Loucy (cell line): ENCODE data around the gene LRRK1.

Experiments
- H2AFZ ChIP-seq: fragments of 200-600 bp; sonication (generic); 2 replicates; pipeline ENCODE4 v1.6.0; 2016; ENCODE audit warnings: antibody characterized with exemption, mild to moderate bottlenecking, low read length, moderate library complexity
- H3F3A ChIP-seq: fragments of 200-600 bp; 2 replicates; pipeline ENCODE4 v1.6.0; 2016; ENCODE audit warnings: antibody characterized with exemption, low read depth, mild to moderate bottlenecking
- H3K27me3 ChIP-seq: fragments of 200-600 bp; sonication (generic); 2 replicates; pipeline ENCODE4 v1.6.1; 2014; ENCODE audit warnings: low read length, mild to moderate bottlenecking; ENCODE audit not compliant: insufficient read depth, poor library complexity, severe bottlenecking
- H3K36me3 ChIP-seq: fragments of 200-600 bp; sonication (generic); 2 replicates; pipeline ENCODE4 v1.6.1; 2016; ENCODE audit warnings: low read length; ENCODE audit not compliant: insufficient read depth
- H3K4me1 ChIP-seq: fragments of 200-600 bp; sonication (generic); 2 replicates; pipeline ENCODE4 v1.5.1; 2014; ENCODE audit warnings: low read length, mild to moderate bottlenecking; ENCODE audit not compliant: insufficient read depth, poor library complexity, severe bottlenecking
- H3K4me2 ChIP-seq: fragments of 200-600 bp; sonication (generic); 2 replicates; pipeline ENCODE4 v1.6.0; 2014; ENCODE audit warnings: antibody characterized with exemption, low read length, low read depth, mild to moderate bottlenecking; ENCODE audit not compliant: poor library complexity, severe bottlenecking
- H3K4me3 ChIP-seq: fragments of 200-600 bp; sonication (generic); 2 replicates; pipeline ENCODE4 v1.5.1; 2014; ENCODE audit warnings: low read length, mild to moderate bottlenecking, mixed read lengths; ENCODE audit not compliant: poor library complexity, severe bottlenecking
- H3K79me2 ChIP-seq: fragments of 200-600 bp; sonication (generic); 2 replicates; pipeline ENCODE4 v1.6.1; 2014; ENCODE audit warnings: low read length; ENCODE audit not compliant: insufficient read depth
- H3K9ac ChIP-seq: fragments of 200-600 bp; sonication (generic); 2 replicates; pipeline ENCODE4 v1.6.0; 2014; ENCODE audit warnings: mild to moderate bottlenecking, low read depth, low read length, moderate library complexity; ENCODE audit not compliant: poor library complexity, severe bottlenecking
- H3K9me2 ChIP-seq: fragments of 200-600 bp; sonication (generic); replicated peaks from 2 replicates; pipeline ENCODE4 v1.6.1; 2016; ENCODE audit warnings: low read depth, low read length, mixed read lengths
- H3K9me3 ChIP-seq: fragments of 200-600 bp; sonication (generic); 2 replicates; pipeline ENCODE4 v1.6.1; 2014; ENCODE audit warnings: mild to moderate bottlenecking, antibody characterized with exemption, low read length, low read depth; ENCODE audit not compliant: insufficient read depth
- H4K20me1 ChIP-seq: fragments of 200-600 bp; sonication (generic); 2 replicates; pipeline ENCODE4 v1.6.0; 2014; ENCODE audit warnings: antibody characterized with exemption, low read length, mild to moderate bottlenecking; ENCODE audit not compliant: insufficient read depth, poor library complexity, severe bottlenecking
- EZH2phosphoT487 ChIP-seq: fragments of 200-600 bp; IDR thresholded peaks from 2 replicates; pipeline ENCODE4 v1.6.1; 2018; ENCODE audit warnings: antibody characterized with exemption, mild to moderate bottlenecking, moderate library complexity, borderline replicate concordance
- TF ChIP-seq, protein P1 (sequence below): fragments of 200-600 bp; sonication (generic); conservative IDR thresholded peaks from 2 replicates; pipeline ENCODE4 v1.5.1; 2014; ENCODE audit warnings: mild to moderate bottlenecking, antibody characterized with exemption, low read length

LRRK1 gene

DNA sequence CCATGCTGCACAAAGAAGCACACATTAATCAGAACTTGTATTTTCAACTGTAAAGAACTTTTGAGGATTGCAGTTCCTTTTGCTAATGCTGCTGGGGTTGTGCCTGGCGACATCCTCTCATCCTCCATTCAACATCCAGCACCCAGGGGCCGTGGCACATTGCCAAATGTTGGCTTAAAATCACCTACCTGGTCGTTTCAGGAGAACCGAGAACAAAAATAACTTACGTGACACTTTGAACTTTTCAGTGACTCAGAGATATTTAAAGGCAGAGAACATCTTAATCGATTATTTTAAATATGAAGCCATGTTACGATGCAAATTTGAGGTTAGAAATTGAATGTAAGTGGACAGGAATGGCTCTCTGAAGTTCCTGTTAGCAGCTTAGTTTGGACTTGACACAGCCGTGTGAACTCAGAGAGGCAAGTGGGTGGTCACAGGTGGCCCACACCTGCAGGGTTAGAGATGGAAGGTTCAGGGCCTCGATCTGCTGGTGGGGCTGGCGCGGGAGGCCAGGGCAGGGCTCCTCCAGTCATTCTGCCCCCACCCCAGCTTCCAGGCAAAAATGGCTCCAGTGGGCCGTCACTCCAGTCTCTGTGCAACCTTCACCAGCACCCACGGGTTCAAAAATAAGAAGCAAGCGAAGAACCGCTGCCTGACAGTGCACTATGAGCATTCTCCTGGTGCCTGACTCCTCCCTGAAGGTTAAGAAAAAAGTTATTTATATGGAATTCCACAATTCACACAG is 12.2 kb downstream of the LRRK1 start:
- Histone ChIP-seq H3K4me3 (no peak overlapping the region), H3K79me2 (no peaks in the 10 kb centered on the region), H3K4me1 (peaks cover 31% of the 10 kb centered on the region), H3K9me3 (no peaks in the 10 kb centered on the region), H4K20me1 (no peaks in the 10 kb centered on the region), H3K36me3 (no peaks in the 10 kb centered on the region), H2AFZ (no peak overlapping the region), H3K9ac (no peak overlapping the region), H3K4me2 (no peak overlapping the region), H3K9me2 (no peaks in the 10 kb centered on the region), H3F3A (no peaks in the 10 kb centered on the region), H3K27me3 (no peaks in the 10 kb centered on the region)
- TF ChIP-seq, protein P1, sequence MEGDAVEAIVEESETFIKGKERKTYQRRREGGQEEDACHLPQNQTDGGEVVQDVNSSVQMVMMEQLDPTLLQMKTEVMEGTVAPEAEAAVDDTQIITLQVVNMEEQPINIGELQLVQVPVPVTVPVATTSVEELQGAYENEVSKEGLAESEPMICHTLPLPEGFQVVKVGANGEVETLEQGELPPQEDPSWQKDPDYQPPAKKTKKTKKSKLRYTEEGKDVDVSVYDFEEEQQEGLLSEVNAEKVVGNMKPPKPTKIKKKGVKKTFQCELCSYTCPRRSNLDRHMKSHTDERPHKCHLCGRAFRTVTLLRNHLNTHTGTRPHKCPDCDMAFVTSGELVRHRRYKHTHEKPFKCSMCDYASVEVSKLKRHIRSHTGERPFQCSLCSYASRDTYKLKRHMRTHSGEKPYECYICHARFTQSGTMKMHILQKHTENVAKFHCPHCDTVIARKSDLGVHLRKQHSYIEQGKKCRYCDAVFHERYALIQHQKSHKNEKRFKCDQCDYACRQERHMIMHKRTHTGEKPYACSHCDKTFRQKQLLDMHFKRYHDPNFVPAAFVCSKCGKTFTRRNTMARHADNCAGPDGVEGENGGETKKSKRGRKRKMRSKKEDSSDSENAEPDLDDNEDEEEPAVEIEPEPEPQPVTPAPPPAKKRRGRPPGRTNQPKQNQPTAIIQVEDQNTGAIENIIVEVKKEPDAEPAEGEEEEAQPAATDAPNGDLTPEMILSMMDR, result no peak
- TF ChIP-seq EZH2phosphoT487, result no peak

DNA sequence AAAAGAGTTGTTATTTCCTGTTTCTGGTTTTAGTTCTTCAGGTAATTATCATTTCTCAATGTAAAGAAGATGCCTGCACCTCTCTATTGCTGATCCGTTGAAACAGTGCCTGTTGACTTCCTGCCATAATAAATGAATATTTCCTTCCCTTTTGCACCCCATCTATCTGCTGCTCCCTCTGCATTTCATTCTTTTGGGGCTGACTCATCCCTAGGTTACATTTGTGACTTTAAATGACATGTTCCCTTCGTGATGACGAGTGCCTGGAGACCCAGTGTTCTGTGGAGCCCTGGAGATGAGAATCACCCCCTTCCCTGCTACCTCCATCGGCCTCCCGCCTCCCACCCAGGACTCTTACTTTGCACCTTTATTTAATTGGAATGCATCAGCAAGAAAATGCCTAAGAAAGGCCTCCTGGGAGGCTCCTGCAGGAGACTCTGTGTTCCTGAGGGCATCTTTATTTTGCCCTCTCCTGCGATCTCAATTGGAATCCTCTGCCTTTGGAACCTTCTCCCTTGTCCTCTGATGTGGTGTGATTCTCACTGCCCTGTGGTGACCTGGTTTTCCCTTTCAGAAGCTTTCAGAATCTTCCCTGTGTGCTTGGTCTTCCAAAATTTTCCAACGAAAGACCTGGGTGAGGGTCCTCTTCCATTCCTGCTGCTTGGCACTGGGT is 13.7 kb downstream of the LRRK1 start:
- TF ChIP-seq EZH2phosphoT487, result no peak
- TF ChIP-seq, protein P1, result no peak
- no peaks in the 10 kb centered on the region for H4K20me1 ChIP-seq

DNA sequence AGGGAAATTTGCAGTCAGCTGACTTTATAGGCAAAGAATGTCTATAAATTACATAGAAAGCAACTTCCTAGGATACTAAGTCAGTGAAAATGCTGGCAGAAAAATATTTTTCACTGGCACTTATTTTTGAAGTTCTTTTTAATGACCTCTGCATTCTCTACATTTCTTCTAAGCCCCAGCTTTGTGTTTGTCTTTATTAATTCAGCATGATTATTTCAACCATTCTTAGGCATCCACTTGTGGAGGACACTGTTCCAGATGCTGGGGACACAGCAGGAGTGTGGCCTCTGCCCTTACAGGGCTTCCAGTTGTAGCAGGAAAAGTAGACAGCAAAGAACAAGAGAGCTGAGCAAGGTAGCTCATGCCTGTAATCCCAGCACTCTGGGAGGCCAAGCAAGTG is 15.0 kb downstream of the LRRK1 start:
- Histone ChIP-seq H3K9ac (no peak overlapping the region), H3K4me2 (no peak overlapping the region), H3K9me3 (no peaks in the 10 kb centered on the region), H3F3A (no peaks in the 10 kb centered on the region), H3K27me3 (no peaks in the 10 kb centered on the region), H3K36me3 (no peaks in the 10 kb centered on the region), H4K20me1 (no peaks in the 10 kb centered on the region), H3K79me2 (no peaks in the 10 kb centered on the region), H2AFZ (no peak overlapping the region), H3K9me2 (no peaks in the 10 kb centered on the region), H3K4me3 (no peak overlapping the region), H3K4me1 (peaks cover 31% of the 10 kb centered on the region)
- no peak for TF ChIP-seq EZH2phosphoT487
- TF ChIP-seq, protein P1, result no peak

More for the DNA sequence above, 13.7 kb downstream of the LRRK1 start:
- no peaks in the 10 kb centered on the region for H3K79me2 ChIP-seq
- no peaks in the 10 kb centered on the region for H3K27me3 ChIP-seq
- H3K4me1 ChIP-seq, result peaks cover 31% of the 10 kb centered on the region
- no peaks in the 10 kb centered on the region for H3F3A ChIP-seq
- no peak overlapping the region for H3K4me3 ChIP-seq
- no peaks in the 10 kb centered on the region for H3K36me3 ChIP-seq
- peak overlapping the region; percentile 53 for H2AFZ ChIP-seq
- no peak overlapping the region for H3K9ac ChIP-seq
- H3K9me2 ChIP-seq, result no peaks in the 10 kb centered on the region
- no peaks in the 10 kb centered on the region for H3K9me3 ChIP-seq
- H3K4me2 ChIP-seq, result peak overlapping the region; percentile 31
